NCI-H2029 (cell line): ENCODE data around the gene TTLL13.
"Not testable (repeated sequence)": the region's sequence is repeated elsewhere in the genome, so short reads cannot be mapped to it uniquely, and the experiment has no call there.

Experiments
- DNase-seq: peaks from one replicate; lab custom pipeline; 2025; lab: John Stamatoyannopoulos, UW

Gene TTLL13

DNA sequence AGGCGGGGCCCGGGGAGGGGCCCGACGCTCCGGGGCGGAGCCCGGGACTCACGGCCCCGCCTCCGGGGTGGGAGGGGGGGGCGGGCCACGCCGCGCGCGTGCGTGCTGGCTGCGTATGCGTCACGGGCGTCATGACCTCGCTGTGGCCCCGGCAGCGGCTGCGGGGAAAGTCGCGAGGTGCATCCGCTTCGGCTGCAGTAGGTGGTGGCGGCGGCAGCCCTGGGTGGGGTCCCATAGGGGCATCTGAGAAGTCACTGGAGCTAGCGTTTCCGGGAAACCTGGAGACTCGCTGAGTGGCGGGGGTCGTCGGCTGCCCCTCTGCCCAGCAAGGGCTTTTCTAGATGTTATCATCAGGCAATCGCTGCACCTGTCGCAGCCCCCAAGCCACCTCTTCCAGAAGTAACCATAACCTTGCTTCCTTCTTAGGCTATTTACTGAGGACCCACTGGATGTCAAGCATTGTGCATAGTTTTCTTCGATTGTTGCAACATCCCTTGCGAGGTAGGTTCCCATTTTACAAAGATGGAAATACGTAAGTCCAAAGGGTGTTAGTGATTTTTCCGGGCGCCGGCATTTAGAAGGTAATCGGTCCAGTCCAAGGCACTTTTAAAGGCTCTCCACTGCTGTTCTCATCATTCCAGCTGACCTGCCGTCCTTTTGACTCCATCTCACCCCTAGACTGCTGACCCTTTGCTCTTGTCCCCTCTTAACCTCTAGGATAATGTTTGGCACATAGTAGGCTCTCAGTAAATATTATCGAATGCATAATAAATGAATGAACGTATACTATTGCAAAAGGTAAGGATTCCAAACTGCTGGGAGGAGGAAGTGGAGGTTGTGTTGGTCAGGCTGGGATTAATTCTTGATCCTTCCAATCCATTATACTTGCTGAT, 15.0 kb upstream of the TTLL13 start, which contains the start of gene GDPGP1:
Gene GDPGP1 (plus strand): TSS at position 114 of the 893 bp plus-strand sequence. CDS start 6,700 bp downstream, outside the sequence.
- no peak for DNase-seq

DNA sequence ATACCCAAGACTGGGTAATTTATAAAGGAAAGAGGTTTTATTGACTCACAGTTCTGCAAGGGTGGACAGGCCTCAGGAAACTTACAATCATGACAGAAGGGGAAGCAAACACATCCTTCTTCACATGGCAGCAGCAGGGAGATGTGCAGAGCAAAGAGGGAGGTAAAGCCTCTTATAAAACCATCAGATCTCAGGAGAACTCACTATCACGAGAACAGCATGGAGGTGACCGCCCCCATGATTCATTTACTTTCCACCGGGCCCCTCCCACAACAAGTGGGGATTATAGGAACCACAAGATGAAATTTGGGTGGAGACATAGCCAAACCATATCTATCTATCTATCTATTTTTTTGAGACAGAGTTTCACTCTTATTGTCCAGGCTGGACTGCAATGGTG, 10.0 kb upstream of the TTLL13 start:
- no peak for DNase-seq

DNA sequence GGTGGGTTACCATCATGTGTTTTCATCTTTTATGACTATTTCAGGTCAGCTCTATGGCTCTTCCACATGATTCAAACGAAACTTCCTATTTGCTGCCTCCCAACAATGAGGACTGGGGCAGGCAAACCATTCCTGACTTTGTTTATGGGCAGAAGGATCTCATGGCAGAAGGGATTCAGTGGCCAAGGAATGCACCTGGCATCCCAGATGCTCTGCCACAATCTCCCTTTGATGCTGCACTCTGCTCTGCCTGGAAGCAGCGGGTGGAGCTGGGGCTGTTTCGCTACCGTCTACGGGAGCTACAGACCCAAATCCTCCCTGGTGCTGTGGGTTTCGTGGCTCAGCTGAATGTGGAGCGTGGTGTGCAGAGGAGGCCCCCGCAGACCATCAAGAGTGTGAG, 8.5 kb upstream of the TTLL13 start:
- no peak for DNase-seq

DNA sequence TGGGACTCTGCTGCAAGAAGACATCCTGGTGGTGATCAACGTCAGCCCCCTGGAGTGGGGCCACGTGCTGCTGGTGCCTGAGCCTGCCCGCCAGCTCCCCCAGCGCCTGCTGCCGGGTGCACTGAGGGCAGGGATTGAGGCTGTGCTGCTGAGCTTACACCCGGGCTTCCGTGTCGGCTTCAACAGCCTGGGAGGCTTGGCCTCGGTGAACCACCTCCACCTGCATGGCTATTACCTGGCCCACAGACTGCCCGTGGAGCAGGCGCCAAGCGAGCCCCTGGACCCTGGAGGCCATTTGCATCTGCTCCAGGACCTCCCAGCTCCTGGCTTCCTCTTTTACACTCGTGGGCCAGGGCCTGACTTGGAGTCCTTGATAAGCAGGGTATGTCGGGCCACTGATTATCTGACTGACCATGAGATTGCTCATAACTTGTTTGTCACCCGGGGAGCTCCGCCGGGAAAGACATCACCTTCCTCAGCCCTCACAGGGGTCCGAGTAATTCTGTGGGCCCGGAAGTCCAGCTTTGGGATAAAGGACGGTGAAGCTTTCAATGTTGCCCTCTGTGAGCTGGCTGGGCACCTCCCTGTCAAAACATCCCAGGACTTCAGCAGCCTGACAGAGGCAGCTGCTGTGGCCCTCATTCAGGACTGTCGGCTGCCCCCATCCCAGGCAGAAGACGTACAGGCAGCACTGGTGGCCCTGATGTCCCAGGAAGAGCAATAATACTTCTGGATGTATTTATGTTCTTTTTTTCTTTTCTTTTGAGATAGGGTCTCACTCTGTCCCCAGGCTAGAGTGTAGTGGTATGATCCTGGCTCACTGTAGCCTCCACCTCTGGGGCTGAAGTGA, 7.8 kb upstream of the TTLL13 start:
- no peak for DNase-seq

DNA sequence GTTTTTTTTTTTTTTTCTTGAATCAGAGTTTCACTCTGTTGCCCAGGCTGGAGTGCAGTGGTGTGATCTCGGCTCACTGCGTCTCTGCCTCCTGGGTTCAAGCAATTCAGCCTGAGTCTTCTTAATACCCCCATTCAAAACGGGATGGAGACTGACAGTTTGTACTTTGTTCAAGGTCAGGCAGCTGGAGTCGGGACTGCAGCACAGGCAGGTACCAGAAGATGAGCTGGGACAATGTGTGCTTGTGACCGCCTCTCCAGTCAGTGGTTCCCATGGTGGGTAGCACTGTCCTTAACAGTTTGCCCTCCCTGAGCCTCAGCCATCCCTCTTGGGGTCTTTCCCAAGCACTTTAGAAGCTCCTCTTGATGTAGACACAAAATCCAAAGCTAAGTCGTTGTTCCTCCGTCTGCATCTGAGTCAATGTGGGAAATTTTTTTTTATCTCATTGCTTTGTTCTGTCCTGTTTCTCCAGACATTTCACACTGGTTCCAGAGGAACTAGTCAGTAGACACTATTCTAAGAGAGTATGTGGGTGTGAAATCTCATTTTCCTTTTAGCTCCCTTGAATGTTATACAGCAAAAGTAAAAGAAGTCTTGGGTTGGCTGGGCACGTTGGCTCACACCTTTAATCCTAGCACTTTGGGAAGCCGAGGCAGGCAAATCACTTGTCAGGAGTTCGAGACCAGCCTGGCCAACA, 5.3 kb upstream of the TTLL13 start:
- DNase-seq = no peak

DNA sequence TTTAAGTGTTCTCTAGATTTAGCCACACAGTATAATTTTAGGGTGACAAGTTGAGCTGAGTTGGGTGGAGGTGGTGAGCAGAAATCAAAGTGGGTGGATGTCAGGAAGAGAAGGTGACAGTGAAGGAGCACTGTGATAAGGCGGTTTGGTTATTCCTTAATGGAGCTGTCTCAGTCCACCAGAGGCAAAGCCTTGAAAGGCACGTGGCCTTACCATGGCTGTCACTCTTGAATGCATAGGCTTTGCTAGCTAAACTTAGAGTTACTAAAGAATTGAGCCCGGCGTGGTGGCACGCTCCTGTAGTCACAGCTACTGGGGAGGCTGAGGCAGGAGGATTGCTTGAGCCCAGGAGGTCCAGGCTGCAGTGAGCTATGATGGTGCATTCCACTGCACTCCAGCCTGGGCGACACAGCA, 560 bp upstream of the TTLL13 start:
- DNase-seq = no peak

DNA sequence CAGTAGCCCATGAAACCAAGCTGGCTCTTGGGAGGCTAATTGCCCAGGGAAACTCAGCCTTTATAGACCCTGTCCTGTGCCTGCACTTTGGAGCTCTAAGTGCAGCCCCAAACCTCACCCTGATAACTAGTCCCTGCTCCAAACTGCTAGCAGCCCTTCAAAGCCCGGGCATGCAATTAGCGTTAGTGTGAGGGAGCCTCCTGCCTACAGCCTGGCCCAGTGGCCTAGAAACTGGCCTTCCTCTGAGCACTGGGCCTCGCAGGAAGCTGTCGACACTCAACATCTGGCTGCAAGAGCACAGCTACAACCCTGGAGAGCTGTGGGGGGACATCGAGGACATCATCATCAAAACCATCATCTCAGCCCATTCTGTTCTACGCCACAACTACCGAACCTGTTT, 8.4 kb downstream of the TTLL13 start:
- DNase-seq = no peak

DNA sequence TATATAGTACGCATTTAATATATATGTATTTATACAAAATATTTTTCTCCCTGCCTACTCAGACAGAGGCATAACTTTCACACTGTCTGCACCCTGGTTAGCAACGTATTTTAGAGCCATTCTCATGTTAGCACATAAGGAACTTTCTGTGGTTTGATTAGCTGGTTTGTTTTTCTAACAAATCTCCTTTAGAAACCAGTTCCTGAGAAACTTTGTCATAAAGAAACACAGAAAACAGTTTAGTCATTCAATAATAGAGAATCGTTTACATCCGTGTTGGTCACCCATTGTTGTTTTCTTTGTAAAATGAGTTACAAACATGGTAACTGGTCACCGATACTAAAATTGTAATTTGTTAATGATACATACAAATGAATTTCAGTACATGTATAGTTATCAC, 10.2 kb downstream of the TTLL13 start:
- DNase-seq = no peak

DNA sequence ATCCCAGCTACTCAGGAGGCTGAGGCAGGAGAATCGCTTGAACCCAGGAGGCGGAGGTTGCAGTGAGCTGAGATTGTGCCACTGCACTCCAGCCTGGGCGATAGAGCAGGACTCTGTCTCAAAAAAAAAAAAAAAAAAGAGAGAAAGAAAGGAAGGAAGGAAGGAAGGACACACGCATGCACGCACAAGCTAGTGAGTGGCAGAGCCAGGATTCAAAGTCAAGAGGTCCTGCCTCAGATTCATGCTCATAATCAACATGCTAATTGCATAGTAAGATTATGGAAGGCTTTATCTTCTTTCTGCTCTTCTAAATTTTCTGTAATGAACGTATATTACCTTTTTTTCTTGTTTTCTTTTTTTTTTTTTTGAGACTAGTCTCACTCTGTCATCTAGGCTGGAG, 11.4 kb downstream of the TTLL13 start:
- not testable (repeated sequence) for DNase-seq

DNA sequence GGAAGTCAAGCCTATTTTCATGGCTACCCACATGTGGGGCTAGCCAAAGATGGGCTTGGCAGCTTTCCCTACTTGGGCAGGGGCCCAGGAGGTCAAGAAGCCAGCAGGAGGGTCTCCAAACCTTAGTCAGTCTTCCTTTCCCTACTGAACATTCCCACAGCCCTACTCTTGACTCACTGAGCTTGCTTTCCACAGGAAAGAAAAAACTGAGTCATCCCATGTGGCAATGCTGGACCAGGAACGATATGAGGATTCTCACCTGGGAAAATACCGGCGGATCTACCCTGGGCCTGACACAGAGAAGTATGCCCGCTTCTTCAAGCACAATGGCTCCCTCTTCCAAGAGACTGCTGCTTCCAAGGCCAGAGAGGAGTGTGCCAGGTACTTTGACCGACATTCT, 12.5 kb downstream of the TTLL13 start:
- DNase-seq = no peak

DNA sequence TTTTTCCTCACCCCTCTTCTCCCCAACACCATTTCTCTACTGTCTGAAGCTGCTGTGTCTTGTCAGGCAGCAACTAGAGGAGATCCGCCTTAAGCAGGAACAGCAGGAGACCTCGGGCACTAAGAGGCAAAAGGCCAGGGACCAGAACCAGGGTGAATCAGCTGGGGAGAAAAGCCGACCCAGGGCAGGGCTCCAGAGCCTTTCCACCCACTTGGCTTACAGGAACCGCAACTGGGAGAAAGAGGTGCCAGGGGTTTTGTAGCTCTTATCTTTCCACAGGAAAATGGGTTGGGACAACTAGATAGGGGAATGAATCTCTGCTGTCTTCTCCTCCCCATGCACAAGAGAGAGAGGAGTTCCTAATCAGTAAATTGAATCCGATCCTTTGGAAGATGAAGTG, 13.1 kb downstream of the TTLL13 start:
- no peak for DNase-seq

DNA sequence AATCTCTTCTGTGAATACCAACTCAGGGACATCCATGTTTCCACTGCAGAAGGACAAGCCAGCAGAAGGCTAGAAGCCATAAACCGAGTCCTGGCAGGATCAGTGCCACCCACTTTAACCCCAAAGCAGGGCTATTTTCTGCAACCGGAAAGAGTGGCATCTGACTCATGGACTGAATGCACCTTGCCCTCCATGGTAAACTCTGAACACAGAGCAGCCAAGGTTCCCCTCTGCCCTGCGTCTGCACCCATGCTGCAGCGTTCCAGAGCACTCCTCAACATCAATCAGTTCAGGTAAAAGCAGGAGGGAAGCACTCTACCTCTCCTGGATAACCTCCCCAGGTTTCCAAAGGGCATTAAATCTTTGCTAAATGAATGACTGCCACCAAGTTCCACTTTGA, 15.3 kb downstream of the TTLL13 start:
- no peak for DNase-seq

DNA sequence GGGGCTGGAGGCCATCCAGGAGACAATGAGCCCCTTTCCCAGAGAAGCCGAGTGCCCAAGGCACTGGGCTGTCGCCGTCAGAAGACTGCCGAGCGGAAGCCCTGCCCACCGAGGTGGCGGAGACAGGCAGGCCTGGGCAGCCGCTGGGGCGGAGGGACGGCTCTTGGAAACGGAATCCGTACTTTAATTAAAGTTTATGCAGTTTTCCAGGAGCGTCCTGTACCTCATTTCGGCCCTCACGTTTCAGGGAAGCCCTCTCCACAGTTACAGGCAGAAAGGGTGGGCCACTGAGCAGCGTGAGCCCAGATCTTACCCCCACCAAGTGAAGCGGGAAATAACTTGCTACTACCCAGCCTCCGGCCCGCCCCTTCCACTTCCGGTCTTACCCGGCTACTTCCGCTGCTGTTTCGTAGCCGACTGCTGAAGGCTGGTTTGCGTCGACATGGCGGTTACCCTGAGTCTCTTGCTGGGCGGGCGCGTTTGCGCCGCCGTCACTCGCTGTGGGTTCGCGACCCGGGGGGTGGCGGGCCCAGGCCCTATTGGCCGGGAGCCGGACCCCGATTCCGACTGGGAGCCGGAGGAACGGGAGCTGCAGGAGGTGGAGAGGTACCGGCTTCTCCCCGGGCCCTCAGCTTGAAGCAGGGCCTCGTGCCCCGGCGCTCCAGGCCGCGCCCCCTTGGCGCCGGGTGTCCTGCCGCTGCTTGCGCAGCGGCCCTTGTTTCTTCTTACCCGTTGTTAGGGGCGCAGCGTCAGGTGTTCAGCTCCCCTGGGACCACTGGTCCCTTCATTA, 16.1 kb downstream of the TTLL13 start, which contains the start of gene NGRN:
Gene NGRN (plus strand): TSS at position 402 of the 790 bp plus-strand sequence. CDS start 41 bp downstream, at position 443.
- DNase-seq = peak; percentile 65

DNA sequence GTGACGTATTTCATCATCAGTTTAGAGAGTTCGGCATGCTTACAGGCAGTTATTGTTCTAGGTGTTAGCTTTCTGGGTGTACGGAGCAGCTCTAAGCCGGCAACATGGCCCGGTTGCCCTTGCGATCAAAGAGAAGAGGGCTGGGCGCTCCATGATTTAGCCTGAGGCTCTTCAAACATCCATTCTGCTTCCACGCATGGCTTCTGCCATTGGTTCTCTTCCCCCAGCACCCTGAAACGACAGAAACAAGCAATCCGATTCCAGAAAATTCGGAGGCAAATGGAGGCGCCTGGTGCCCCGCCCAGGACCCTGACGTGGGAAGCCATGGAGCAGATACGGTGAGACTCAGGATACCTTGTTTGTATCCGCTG, 16.7 kb downstream of the TTLL13 start:
- peak; percentile 32 for DNase-seq

DNA sequence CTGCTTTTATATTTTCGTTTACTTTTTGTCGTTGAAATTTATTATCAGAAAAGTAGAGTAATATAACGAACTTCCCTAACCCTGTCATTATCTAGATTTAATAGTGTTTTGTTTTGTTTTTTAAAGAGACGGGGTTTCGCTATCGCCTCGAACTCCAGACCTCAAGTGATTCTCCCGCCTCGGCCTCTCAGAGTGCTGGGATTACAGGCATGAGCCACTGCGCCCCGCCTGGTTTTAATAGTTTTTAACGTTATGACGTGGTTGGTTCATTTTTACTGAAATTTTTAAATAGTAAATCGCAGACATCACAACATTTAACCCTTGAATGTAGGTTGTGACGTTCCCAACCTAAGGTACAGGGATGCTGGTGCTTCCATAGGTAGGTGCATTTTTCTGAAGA, 17.1 kb downstream of the TTLL13 start:
- no peak for DNase-seq

DNA sequence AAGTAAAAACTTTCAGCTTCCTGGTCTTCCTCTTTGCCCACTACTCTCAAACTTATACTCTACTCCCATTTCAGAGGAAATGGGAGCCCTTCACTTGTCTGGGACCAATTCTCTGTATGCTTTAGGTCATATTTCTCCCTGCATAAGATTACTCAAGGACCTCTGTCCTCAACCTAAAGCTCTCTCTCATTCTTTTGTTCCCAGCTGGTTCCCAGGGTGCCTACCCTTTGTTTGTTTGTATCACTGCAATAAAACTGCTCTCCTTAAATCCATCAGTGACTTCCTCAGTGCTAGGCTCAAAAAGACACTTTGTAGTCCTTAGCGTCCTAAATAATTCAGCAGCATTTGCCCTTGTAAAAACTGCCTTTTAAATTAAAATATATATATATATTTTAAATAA, 19.1 kb downstream of the TTLL13 start:
- peak; percentile 27 for DNase-seq

DNA sequence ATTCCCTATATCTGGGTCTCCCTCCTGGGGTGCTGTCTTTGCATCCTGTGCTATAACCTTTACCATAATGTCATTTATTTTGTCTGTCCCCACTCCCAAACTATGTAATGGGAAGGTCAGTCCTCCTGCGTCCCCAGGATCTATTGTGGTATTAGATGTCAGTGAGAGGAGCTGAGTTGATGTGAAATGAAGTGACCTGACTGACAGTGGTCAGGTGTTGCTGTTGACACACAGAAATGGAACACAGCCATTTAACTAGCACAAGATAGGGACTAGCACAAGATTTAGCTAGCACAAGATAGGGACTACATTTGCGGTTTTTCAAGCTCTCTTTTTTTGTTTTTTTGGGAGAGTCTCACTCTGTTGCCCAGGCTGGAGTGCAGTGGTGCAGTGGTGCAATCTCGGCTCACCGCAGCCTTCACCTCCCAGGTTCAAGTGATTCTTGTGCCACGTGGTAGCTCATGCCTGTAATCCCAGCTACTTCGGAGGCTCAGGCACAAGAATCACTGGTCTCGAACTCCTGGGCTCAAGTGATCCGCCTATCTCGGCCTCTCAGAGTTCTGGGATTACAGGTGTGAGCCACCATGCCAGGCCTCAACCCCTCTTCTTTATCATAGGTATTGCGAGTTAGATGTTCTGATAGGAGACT, 21.3 kb downstream of the TTLL13 start:
- no peak for DNase-seq

DNA sequence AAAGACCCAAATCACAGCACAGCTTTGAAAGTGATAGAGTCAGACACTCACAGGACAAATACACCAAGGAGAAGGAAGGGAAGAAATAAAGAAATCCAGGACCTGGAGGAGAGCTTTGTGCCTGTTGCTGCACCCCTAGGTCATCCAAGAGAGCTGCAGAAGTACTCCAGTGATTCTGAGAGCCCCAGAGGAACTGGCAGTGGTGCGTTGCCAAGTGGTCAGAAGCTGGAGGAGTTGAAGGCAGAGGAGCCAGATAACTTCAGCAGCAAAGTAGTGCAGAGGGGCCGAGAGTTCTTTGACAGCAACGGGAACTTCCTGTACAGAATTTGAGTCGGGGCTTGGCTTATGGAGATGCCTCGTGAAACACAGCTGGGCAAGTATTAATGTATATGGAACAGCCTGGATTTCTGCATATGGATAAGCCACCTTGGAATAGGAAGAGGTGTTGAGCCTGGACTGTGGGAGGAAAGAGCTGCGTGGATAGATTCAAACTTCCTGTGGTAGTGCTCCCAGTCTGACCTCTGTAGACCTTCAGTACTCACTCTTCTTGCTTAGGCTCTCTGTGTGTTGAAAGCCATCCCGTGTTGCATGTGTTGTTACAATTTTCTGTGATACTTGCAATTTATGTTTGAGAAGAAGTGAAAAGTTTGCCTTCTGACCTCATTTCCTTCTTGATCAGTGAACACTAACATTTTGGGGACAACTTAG, 22.3 kb downstream of the TTLL13 start:
- no peak for DNase-seq

DNA sequence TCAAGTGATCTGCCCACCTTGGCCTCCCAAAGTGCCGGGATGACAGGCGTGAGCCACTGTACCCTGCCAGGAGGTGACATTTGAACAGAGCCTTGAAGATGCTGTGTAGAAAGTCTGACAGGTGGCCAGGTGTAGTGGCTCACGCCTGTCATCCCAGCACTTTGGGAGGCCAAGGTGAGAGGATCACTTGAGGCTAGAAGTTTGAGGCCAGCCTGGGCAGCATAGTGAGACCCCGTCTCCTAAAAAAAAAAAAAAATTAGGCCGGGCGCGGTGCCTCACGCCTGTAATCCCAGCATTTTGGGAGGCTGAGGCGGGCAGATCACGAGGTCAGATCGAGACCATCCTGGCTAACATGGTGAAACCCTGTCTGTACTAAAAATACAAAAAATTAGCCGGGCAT, 29.1 kb downstream of the TTLL13 start:
- DNase-seq = not testable (repeated sequence)

DNA sequence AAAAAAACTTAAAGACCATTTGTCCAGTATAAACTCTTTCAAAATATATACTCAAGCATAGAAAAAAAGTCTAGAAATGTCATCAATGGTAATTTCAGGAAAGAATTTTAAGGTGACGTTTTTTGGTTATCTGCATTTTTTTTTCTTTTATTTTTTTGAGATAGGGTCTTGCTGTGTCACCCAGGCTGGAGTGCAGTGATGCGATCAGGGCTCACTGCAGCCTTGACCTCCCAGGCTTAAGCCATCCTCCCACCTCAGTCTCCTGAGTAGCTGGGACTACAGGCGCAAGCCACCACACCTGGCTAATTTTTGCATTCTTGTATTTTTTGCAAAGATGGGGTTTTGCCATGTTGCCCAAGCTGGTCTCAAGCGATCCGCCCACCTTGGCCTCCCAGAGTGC, 31.4 kb downstream of the TTLL13 start:
- DNase-seq = not testable (repeated sequence)
